ENCODE measurements around the gene CRMP1. TPM values are rescaled to one million over a fixed set of nuclear protein-coding genes. Genes with fewer than 3 reads are reported as not detected.

CRMP1 gene
- total RNA-seq, 1 experiment from 2014 or later = 77.5 TPM

DNA sequence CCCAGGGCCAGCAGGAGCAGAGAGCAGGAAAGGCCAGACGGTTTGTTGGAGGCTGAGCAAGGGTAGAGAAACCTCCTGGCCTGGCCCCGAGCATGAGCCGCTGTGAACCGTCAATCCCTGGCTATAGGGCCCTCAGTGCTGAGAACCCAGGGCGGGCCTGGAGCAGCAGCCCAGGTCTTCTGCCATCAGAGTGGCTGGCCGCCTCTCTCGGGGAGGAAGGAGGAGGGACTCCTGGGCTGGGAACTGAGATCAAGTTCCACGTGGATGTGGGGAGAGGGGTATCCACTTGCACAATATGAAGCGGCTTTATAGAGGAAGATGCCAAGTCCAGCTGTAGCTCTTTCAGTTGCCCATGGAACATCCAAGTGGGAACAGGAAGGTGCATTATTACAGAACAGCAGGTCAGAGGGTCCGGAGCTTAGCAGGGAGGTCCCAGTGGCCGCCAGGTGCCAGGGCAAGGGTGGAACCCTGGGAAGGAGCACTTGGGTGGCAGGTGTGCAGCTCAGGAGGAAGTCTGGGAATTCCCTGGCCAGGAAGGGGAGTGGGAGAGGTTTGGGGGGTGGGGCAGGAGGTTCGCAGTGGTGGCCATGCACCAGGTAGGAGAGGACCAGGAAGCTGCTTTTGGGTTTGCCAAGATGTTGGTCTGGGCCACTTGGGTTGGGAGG, 31.7 kb upstream of the CRMP1 start:
- no peak for DNase-seq (ENCODE audit: low spot score)
- Histone ChIP-seq H3K4me1 (ENCODE audit: insufficient read depth, low read length, poor library complexity, severe bottlenecking) (no peaks in the 10 kb centered on the region), H3K27ac (ENCODE audit: low read depth, low read length, poor library complexity, severe bottlenecking) (no peak overlapping the region), H3K27me3 (replicated peaks; ENCODE audit: insufficient read depth, low read depth, low read length, poor library complexity) (no peaks in the 10 kb centered on the region), H3K4me3 (ENCODE audit: low read depth, low read length, poor library complexity, severe bottlenecking) (no peak overlapping the region), H3K9me3 (ENCODE audit: low read depth, low read length, poor library complexity, severe bottlenecking) (no peaks in the 10 kb centered on the region), H3K36me3 (ENCODE audit: insufficient read depth, low read length, poor library complexity, severe bottlenecking) (no peaks in the 10 kb centered on the region)
- CTCF ChIA-PET = no interaction called here
- POLR2A ChIA-PET (ENCODE audit: low non-redundant PET) = no interaction called here
- no TSS peak for BruUV-seq (replicated peaks)
- intact Hi-C loops (cut with micrococcal nuclease; ENCODE audit: unreplicated experiment) = no loop called here
- TF ChIP-seq EZH2 (IDR thresholded peaks at IDR 0.05; ENCODE audit: borderline replicate concordance, low read depth, low read length, poor library complexity, severe bottlenecking) = no peak
- TF ChIP-seq, protein P1, sequence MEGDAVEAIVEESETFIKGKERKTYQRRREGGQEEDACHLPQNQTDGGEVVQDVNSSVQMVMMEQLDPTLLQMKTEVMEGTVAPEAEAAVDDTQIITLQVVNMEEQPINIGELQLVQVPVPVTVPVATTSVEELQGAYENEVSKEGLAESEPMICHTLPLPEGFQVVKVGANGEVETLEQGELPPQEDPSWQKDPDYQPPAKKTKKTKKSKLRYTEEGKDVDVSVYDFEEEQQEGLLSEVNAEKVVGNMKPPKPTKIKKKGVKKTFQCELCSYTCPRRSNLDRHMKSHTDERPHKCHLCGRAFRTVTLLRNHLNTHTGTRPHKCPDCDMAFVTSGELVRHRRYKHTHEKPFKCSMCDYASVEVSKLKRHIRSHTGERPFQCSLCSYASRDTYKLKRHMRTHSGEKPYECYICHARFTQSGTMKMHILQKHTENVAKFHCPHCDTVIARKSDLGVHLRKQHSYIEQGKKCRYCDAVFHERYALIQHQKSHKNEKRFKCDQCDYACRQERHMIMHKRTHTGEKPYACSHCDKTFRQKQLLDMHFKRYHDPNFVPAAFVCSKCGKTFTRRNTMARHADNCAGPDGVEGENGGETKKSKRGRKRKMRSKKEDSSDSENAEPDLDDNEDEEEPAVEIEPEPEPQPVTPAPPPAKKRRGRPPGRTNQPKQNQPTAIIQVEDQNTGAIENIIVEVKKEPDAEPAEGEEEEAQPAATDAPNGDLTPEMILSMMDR (conservative IDR thresholded peaks at IDR 0.05; ENCODE audit: low read depth, low read length) = no peak

DNA sequence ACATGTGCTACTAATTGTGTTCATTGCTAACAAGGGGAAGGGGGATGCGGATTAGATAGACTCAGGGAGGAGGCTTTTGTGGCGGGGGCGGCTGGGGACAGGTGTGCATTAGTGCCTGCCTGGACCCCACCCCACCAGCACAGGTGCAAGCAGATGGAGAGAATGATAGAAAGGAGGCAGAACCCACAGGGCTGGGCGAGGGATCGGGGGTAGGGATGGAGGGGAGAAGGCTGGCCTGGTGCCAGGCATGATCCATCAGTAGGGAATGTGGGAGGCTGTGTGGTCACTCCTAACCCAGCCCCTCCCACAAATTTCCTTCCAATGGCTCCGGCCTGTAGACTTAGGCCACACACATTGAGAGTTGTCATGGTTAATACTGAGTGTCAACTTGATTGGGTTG, 30.5 kb upstream of the CRMP1 start:
- H3K36me3 ChIP-seq (ENCODE audit: insufficient read depth, low read length, poor library complexity, severe bottlenecking) = no peaks in the 10 kb centered on the region
- CTCF ChIA-PET = no interaction called here
- no peaks in the 10 kb centered on the region for H3K4me1 ChIP-seq (ENCODE audit: insufficient read depth, low read length, poor library complexity, severe bottlenecking)
- no peak overlapping the region for H3K27ac ChIP-seq (ENCODE audit: low read depth, low read length, poor library complexity, severe bottlenecking)
- H3K9me3 ChIP-seq (ENCODE audit: low read depth, low read length, poor library complexity, severe bottlenecking) = no peaks in the 10 kb centered on the region
- BruUV-seq (replicated peaks) = no TSS peak
- TF ChIP-seq EZH2 (IDR thresholded peaks at IDR 0.05; ENCODE audit: borderline replicate concordance, low read depth, low read length, poor library complexity, severe bottlenecking) = no peak
- TF ChIP-seq, protein P1 (conservative IDR thresholded peaks at IDR 0.05; ENCODE audit: low read depth, low read length) = no peak
- no peak overlapping the region for H3K4me3 ChIP-seq (ENCODE audit: low read depth, low read length, poor library complexity, severe bottlenecking)
- H3K27me3 ChIP-seq (replicated peaks; ENCODE audit: insufficient read depth, low read depth, low read length, poor library complexity) = no peaks in the 10 kb centered on the region
- intact Hi-C loops (cut with micrococcal nuclease; ENCODE audit: unreplicated experiment) = no loop called here
- DNase-seq (ENCODE audit: low spot score) = no peak
- POLR2A ChIA-PET (ENCODE audit: low non-redundant PET) = no interaction called here

DNA sequence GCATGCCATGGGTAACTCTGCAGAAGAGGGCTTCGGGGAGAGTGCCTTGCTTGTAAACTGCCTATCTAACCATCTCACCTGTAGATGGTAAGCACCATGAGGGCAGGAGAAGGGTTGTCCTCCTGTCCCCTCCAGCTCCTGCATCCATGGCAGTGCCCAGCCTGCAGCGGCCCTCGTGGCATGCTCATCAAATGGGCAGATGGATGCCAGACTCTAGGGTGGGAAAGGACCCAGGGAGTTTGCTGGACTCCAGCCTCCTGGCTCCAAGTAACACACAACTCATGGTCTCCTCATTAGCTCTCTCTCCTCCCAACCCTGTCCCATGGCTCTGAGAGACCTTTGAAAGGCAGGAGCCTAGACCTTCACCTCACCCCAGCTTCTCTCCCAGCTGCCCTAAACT, 29.7 kb upstream of the CRMP1 start:
- no peaks in the 10 kb centered on the region for H3K9me3 ChIP-seq (ENCODE audit: low read depth, low read length, poor library complexity, severe bottlenecking)
- CTCF ChIA-PET = no interaction called here
- TF ChIP-seq, protein P1 (conservative IDR thresholded peaks at IDR 0.05; ENCODE audit: low read depth, low read length) = no peak
- TF ChIP-seq EZH2 (IDR thresholded peaks at IDR 0.05; ENCODE audit: borderline replicate concordance, low read depth, low read length, poor library complexity, severe bottlenecking) = no peak
- no peak overlapping the region for H3K27ac ChIP-seq (ENCODE audit: low read depth, low read length, poor library complexity, severe bottlenecking)
- no peaks in the 10 kb centered on the region for H3K4me1 ChIP-seq (ENCODE audit: insufficient read depth, low read length, poor library complexity, severe bottlenecking)
- H3K4me3 ChIP-seq (ENCODE audit: low read depth, low read length, poor library complexity, severe bottlenecking) = no peak overlapping the region
- no peak for DNase-seq (ENCODE audit: low spot score)
- H3K36me3 ChIP-seq (ENCODE audit: insufficient read depth, low read length, poor library complexity, severe bottlenecking) = no peaks in the 10 kb centered on the region
- POLR2A ChIA-PET (ENCODE audit: low non-redundant PET) = no interaction called here
- intact Hi-C loops (cut with micrococcal nuclease; ENCODE audit: unreplicated experiment) = no loop called here
- no peaks in the 10 kb centered on the region for H3K27me3 ChIP-seq (replicated peaks; ENCODE audit: insufficient read depth, low read depth, low read length, poor library complexity)
- BruUV-seq (replicated peaks) = no TSS peak

All from A673 (cell line).